Chondrocyte (in vitro differentiated cells): Measurements from ENCODE around the gene CES4A. TPM values are rescaled to one million over a fixed set of nuclear protein-coding genes. Genes with fewer than 3 reads are reported as not detected.

Experiments
- DNase-seq: peaks from one replicate; pipeline ENCODE4 v3.0.0; 2021; ENCODE audit warnings: mixed read lengths, low spot score
- H3K27ac Mint-ChIP-seq: one replicate; pipeline ENCODE4 v1.8.0; 2021; ENCODE audit warnings: mild to moderate bottlenecking, moderate library complexity, mixed read lengths; ENCODE audit not compliant: unreplicated experiment
- H3K27me3 Mint-ChIP-seq: 2 replicates; pipeline ENCODE4 v1.8.0; 2021; ENCODE audit warnings: low read depth, mixed read lengths
- H3K36me3 Mint-ChIP-seq: 2 replicates; pipeline ENCODE4 v1.8.0; 2021; ENCODE audit warnings: low read depth, mixed read lengths
- H3K4me1 Mint-ChIP-seq: 2 replicates; pipeline ENCODE4 v1.8.0; 2021; ENCODE audit warnings: low read depth, mild to moderate bottlenecking, mixed read lengths
- H3K4me3 Mint-ChIP-seq: one replicate; pipeline ENCODE4 v1.8.0; 2021; ENCODE audit warnings: mild to moderate bottlenecking, moderate library complexity, mixed read lengths; ENCODE audit not compliant: unreplicated experiment
- H3K9me3 Mint-ChIP-seq: 2 replicates; pipeline ENCODE4 v1.8.0; 2021; ENCODE audit warnings: low read depth, mixed read lengths
- CTCF ChIP-seq: fragments of 200-600 bp; sonication (generic); IDR thresholded peaks from 2 replicates; pipeline ENCODE4 v1.5.0; 2021; ENCODE audit warnings: antibody characterized with exemption, mild to moderate bottlenecking, moderate library complexity
- total RNA-seq: library from RNA; stranded (reverse); gene quantifications from 3 replicates; pipeline ENCODE4 v1.2.1, GENCODE V29; 2021

The CES4A gene
- total RNA-seq, 1 donor from 2014 or later: 2.6 TPM

GRCh38 chr16:66996324-66996982, 8.1 kb downstream of the CES4A start:
- TF ChIP-seq CTCF: no peak
- Mint-ChIP-seq H3K9me3 (no peaks in the 10 kb centered on the region), H3K27me3 (no peaks in the 10 kb centered on the region), H3K27ac (no peak overlapping the region), H3K4me3 (no peak overlapping the region), H3K36me3 (no peaks in the 10 kb centered on the region), H3K4me1 (peaks cover 9% of the 10 kb centered on the region)
- no peak for DNase-seq

GRCh38 chr16:66996983-66997358, 8.6 kb downstream of the CES4A start:
- Mint-ChIP-seq H3K4me1 (peaks cover 12% of the 10 kb centered on the region), H3K9me3 (no peaks in the 10 kb centered on the region), H3K36me3 (no peaks in the 10 kb centered on the region), H3K27me3 (no peaks in the 10 kb centered on the region), H3K4me3 (no peak overlapping the region), H3K27ac (no peak overlapping the region)
- DNase-seq: no peak
- TF ChIP-seq CTCF: no peak

- DNase-seq: no peak
- TF ChIP-seq CTCF: no peak
- Mint-ChIP-seq H3K4me3 (peak overlapping the region; percentile 66), H3K9me3 (no peaks in the 10 kb centered on the region), H3K27me3 (no peaks in the 10 kb centered on the region), H3K27ac (no peak overlapping the region), H3K4me1 (peaks cover 12% of the 10 kb centered on the region), H3K36me3 (no peaks in the 10 kb centered on the region)
These were observed 12.3 kb downstream of the CES4A start for GRCh38 chr16:67000384-67001351.

- no peaks in the 10 kb centered on the region for H3K36me3 Mint-ChIP-seq
- H3K4me3 Mint-ChIP-seq: peak overlapping the region; percentile 2
- no peak overlapping the region for H3K27ac Mint-ChIP-seq
- H3K4me1 Mint-ChIP-seq: peaks cover 7% of the 10 kb centered on the region
- H3K9me3 Mint-ChIP-seq: no peaks in the 10 kb centered on the region
- no peak for TF ChIP-seq CTCF
- H3K27me3 Mint-ChIP-seq: no peaks in the 10 kb centered on the region
- DNase-seq: no peak
These were observed 13.3 kb downstream of the CES4A start for GRCh38 chr16:67001726-67002125.

- Mint-ChIP-seq H3K4me3 (no peak overlapping the region), H3K9me3 (no peaks in the 10 kb centered on the region), H3K27ac (no peak overlapping the region), H3K27me3 (no peaks in the 10 kb centered on the region), H3K4me1 (no peaks in the 10 kb centered on the region), H3K36me3 (no peaks in the 10 kb centered on the region)
- no peak for TF ChIP-seq CTCF
- no peak for DNase-seq
These were observed 18.7 kb downstream of the CES4A start for GRCh38 chr16:67006930-67007658.
